ENCODE measurements around the gene ZNF93.
"Not testable (repeated sequence)": the region's sequence is repeated elsewhere in the genome, so short reads cannot be mapped to it uniquely, and the experiment has no call there.

Gene ZNF93

GRCh38 chr19:19937403-19937802 lies 36.7 kb downstream of the ZNF93 start:
- no peak for DNase-seq (ENCODE audit: low read depth)

DNA sequence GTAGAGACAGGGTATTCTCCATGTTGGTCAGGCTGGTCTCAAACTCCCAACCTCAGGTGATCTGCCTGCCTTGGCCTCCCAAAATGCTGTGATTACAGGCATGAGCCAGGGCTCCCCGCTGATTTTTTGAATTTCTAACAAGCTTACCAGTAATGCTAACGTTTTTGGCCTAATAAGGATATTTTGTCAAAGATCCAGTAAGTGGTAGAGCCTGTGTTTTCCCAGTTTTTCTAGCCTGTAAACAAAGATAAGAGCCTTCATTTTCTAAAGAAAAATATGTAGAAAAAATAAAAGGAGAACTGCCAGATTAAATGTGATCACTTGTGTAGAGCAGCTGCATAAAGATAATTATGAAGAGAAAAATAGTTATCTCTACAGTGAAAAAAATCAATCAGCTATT lies 37.7 kb downstream of the ZNF93 start:
- no peak for DNase-seq (ENCODE audit: low read depth)

- DNase-seq (ENCODE audit: low read depth): no peak
These were observed 43.3 kb downstream of the ZNF93 start for GRCh38 chr19:19943848-19944582.

DNA sequence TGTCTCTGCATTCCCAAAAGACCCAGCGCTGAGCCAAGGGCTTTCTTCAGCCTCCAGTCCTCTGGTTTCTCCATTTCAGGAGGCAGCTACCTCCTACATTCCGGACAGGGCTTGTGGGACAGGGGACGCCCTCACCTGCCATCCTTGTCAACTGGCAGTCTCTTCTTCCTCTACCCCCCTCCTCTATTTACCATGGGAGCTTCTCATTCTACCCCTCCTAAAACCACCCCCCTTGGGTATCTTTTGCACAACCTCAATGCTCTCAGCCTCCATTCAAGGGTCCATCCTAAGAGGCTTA lies 43.8 kb downstream of the ZNF93 start:
- no peak for DNase-seq (ENCODE audit: low read depth)

GRCh38 chr19:19946226-19946625 lies 45.5 kb downstream of the ZNF93 start:
- DNase-seq (ENCODE audit: low read depth): no peak

DNA sequence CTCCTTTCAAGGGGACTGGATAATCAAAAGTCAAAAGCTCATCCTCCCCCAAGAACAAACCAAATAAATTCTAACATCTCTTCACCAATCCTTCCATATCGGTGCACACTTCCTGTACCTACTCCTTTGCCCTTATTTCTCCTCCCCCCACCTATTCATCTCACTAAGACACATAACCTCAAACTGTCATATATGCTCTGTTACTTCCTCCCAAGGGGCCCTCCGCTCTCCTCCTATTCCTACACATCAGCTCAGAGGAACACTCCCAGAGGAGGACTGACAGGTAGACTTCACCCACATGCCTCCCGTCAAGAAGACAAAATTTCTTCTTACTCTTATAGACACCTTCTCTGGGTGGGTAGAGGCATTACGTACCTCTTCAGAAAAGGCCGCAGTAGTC lies 48.1 kb downstream of the ZNF93 start:
- DNase-seq (ENCODE audit: low read depth): no peak

GRCh38 chr19:19955208-19955607 lies 54.5 kb downstream of the ZNF93 start:
- no peak for DNase-seq (ENCODE audit: low read depth)

DNA sequence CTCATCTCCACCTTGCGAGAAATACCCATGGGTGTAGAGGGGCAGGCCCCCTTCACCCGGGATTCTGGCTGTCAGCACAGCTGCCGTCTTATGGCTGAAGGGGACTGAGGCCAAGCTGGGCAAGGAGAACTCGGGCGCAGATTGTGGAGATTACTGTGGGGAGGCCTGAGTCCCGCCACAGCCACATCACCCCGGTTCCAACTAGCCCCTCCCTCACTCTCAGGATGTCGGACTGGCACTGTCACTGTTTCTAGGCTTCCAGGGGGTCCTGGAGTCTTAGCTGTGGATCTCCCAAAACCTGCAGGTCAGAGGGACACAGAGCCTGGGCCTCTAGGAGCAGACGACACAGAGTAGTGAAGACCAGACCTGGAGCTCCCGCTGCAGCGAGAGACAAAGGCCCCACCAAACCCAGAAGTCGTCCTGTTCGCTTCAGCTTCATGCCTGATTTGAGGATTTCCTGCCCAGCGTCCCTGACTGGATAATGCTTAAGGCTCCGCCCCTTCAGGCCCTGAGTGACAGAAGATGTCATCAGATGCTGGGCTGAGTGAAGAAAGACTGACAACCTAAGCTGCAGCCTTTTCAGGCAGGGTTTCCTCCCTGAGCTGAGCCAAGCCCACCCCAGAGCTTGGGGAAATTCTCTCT lies 55.8 kb downstream of the ZNF93 start:
- peak; percentile 18 for DNase-seq (ENCODE audit: low read depth)

- DNase-seq (ENCODE audit: low read depth): not testable (repeated sequence)
These were observed 57.0 kb downstream of the ZNF93 start for GRCh38 chr19:19957766-19958165.

DNA sequence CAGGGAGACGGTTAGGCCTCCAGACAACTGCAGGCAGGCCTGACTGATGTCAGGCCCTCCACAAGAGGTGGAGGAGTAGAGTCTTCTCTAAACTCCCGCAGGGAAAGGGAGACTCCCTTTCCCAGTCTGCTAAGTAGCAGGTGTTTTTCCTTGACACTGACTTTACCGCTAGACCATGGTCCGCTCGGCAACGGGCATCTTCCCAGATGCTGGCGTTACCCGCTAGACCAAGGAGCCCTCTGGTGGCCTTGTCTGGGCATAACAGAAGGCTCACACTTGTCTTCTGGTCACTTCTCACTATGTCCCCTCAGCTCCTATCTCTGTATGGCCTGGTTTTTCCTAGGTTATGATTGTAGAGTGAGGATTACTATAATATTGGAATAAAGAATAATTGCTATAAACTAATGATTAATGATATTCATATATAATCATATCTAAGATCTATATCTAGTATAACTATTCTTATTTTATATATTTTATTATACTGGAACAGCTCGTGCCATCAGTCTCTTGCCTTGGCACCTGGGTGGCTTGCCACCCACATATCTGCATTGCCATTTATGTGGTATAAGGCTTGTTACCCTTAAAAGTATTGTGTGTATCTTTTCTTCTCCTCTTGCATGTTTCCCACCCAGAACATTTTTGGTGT lies 58.5 kb downstream of the ZNF93 start:
- peak; percentile 65 for DNase-seq (ENCODE audit: low read depth)

DNA sequence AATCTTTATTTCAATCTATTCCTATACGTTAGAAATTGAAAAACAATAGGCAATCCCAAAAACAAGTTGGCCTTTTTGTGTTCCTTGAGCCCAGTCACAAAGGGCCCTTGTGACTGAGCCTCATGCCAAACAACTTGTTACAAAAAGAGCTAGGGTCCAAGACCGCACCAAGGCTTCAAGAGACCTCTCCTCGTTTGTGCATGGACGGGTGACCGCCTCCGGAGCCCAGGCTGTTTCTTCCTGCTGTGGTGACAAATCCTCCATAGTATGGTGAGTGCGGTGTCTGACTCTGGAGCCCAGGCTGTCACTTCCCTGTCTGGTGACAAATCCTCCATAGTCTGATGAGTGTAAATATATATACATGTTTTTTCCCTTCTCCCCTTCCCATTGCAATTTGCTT lies 63.7 kb downstream of the ZNF93 start:
- DNase-seq (ENCODE audit: low read depth): no peak

DNA sequence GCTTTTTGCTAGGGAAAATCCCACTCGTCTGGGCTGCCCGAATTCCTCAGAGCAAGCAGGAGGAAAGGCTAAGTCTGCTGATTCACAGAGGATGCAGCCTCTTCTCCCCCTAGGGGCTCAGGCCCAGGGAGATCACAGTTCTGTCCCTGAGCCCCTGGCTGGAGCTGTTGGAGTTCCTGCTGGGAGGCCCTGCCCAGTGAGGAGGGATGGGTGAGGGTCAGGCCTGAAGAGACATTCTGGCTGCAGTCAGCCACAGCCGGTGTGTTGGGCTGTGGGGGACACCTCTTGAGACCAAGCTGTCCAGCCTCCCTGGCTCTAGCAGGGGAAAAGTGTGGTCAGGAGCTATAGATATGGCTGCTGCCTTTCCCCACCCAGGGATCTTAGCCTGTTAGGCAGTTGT lies 65.4 kb downstream of the ZNF93 start:
- DNase-seq (ENCODE audit: low read depth): not testable (repeated sequence)

DNA sequence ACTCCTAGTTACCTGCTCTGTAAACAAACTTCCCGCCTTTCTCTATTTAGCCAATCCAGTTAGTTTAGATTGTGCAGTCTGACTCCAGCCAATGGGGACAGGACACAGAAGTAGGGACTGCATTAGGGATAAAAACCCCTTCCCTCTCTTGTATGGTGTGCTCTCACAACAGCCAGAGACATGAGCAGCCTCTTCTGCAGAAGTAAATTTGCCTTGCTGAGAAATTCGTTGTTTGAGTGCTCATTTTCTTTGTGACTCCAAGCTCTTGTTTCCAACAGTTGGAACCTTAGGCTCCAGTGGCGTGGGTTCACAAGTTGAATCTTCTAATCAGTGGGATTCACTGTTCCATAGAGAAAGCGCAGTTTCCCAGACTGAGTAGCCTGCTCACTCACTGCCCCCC lies 66.1 kb downstream of the ZNF93 start:
- no peak for DNase-seq (ENCODE audit: low read depth)
